ENCODE measurements around the gene OXSR1.

OXSR1 gene

DNA sequence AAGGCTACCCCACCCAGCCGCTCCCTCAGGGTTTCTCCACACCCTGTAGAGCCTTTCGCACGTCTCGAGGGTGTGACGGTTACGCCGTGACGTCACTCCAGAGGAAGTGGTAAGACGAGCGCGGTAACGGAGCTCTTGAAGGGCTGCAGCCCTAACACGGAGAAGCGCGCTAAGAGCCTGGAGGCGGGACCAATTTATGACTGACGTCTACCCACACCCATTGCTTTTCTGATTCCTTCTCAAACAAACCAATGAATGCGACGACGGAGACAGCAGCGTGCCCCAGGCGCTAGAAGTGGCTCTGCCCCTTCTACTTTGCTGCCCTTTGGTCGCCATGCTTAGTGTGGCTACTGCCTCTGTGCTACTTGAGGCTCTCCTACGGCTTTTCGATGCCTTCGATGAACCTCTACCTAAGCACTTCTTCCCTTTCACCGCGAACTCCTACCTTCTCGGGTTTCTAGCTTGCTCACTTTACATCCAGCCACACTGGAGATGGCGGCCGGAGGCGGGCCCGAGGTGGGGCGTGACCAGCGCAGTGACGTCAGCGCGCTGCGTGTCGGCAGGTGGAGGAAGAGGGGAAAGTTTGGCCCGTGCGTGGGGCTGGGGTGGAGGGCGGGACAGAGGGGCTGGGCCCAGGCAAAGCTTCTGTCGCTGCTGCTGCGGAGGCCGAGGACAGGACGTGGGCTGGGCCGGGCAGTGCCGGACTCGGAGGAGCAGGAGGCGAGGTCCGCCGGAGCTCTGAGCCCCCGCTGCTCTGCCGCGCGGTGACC lies at the start of gene OXSR1:
TSS of gene OXSR1 (plus strand) at position 586 of the 770 bp plus-strand sequence. CDS start 340 bp downstream, outside the sequence.
- peak; percentile 93 for DNase-seq

DNA sequence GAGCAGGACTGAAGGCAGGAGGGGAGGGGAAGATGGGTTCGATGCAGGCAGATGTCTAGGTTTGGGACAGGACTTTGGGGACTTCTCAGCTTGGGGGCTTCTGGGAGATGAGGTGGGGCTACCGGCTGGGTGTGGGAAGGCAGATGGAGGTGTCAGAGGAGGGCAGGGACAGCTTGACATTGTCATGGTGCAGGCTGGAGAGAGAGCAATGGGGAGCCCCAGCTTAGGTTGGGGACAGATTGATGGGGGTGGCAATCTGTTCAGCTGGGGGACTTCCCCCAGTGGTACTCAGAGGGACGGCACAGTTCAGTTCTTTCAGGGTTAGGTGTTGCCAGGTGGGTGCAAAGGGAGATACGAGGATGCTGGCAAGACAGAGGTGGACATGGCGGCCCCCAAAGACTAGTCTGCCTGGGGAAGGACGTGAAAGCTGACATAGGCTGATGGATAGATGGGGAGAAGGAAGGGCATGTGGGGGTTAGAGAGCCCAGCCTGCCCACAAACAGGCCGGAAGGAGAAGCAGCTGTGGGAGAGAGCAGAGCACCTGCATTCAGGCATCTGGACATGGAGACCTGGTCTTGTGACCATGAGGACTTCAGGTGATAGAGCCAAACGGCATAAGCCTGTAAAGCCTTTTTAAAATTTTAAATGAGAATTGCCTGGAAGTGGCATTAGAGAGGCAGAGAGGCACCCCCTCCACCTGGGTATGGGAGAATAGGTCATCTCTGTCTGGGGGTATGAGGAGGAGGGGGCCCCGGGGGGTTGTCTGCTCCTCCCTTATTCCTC lies 49.5 kb upstream of the OXSR1 start:
- DNase-seq: no peak

DNA sequence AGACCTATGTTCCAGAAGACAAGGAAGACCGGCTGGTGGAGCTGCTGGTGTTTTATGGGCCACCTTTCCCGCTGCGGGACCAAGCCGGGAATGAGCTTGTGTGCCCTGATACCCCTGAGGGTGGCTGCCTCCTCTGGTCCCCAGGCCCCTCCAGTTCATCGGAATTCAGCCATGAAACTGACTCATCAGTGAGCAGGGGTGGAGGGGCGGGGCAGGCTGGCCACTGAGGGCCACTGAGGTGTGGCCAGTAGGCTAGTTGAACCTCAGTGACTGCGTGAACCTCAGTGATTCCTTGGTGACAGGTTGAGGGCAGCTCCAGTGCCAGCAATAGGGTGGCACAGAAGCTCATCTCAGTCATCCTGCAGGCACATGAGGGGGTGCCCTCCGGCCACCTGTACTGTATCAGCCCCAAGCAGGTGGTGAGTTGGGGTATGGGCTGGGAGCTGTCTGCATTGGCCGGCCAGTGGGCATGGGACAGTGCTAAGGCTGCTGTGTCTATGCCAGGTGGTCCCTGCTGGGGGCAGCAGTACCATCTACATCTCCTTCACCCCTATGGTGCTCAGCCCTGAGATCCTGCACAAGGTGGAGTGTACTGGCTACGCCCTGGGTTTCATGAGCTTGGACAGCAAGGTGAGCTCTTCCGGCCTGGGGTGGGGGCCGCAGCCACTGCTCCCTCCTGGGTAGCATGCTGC lies 48.7 kb upstream of the OXSR1 start:
- DNase-seq: no peak

DNA sequence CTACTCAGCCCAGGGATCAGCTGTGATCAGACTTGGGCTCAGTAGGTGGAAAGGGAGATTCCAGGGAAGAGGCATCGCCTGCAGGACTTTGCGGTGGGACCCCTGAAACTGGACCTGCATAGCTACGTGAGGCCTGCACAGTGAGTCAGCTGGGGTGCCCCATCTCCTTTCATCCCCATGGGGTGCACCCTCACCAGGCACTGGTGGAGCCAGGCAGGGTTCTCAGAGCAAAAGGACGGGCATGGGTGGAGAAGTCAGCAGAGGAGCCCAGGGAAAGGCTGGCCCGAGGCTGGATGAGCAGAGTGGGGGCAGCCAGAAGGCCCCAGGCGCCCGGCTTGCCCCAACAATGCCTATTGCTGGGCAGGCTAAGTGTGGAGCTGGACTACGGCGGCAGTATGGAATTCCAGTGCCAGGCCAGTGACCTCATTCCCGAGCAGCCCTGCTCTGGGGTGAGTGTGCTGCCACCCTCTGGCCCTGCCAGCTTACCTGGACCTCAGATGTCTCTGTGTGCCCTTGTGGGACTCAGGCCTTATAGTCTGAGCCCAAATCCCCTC lies 48.1 kb upstream of the OXSR1 start:
- no peak for DNase-seq

DNA sequence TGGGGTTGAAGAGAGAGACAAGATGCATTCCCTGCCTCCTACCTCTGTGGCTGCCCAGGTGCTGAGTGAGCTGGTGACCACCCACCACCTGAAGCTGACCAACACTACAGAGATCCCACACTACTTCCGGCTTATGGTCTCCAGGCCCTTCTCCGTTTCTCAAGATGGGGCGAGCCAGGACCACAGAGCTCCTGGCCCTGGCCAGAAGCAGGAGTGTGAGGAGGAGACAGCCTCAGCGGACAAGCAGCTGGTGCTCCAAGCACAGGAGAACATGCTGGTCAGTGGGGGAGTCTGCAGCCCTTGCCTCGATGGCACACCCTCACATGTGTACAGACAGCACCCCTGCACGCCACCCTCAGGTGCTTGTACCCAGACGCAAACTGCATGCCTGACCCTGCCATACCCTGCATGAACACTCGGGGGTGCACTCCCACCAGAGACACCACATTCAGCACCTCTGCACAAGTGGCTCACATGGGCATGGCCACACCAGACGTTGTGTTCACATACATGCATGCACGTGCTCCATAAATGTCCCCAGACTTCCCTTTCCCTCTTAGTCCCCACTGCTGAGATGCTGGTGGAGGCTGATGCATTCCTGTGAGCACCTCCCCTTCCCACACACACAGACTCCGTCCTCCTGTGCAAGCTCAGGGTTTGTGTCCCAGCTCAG lies 47.5 kb upstream of the OXSR1 start:
- DNase-seq: peak; percentile 59

DNA sequence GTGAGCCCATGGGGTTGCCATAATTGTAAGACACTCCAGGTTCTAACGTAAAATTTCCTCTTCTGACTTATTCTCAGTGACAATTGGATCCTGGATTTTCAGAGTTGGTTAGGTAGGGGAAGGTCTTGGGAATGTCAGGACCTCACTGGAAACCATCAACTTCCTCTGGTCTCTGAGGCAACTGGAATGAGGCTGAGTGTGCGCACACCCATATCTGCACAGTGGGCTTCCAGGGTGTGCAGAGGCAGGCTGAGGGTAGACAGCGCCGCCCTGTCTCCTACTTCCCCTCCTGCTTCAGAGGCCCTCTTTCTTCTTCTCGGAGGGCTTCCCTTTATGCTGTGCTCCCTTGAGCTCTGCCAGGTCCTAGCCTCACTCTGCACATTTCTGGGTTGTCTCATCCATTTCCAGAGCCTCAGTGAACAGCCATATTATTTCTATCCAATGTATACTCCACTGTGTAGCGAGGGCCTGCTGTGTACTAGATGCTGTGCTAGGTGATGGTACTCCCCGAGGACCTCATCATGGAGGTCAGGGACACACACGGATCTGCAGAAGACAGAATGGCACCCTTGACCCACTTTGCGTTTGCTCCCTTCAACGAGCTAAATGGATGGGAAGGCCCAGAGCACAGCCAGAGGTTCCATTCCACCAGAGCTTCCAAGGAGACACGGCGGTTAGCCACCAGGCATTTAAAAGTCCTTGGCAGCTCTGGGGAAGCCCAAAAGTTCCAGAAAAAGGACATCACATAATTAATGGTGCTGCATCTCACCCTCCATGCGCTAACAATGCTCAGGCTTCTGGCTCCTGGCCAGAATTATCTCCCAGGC lies 46.7 kb upstream of the OXSR1 start:
- DNase-seq: no peak

DNA sequence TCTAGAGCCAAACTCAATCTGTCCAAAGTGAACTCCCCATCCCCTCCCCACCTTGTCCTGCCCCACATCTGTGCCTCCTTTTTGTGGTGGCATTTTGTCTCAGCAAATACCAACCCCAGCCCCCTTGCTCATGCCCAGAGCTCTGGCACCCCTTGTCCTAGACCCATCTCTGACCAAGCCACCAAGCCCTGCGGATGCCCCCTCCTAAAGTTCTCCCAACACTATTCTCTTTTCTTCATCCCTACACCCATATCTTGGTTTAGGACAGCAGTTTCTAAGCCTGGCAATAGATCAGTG lies 46.1 kb upstream of the OXSR1 start:
- DNase-seq: no peak

DNA sequence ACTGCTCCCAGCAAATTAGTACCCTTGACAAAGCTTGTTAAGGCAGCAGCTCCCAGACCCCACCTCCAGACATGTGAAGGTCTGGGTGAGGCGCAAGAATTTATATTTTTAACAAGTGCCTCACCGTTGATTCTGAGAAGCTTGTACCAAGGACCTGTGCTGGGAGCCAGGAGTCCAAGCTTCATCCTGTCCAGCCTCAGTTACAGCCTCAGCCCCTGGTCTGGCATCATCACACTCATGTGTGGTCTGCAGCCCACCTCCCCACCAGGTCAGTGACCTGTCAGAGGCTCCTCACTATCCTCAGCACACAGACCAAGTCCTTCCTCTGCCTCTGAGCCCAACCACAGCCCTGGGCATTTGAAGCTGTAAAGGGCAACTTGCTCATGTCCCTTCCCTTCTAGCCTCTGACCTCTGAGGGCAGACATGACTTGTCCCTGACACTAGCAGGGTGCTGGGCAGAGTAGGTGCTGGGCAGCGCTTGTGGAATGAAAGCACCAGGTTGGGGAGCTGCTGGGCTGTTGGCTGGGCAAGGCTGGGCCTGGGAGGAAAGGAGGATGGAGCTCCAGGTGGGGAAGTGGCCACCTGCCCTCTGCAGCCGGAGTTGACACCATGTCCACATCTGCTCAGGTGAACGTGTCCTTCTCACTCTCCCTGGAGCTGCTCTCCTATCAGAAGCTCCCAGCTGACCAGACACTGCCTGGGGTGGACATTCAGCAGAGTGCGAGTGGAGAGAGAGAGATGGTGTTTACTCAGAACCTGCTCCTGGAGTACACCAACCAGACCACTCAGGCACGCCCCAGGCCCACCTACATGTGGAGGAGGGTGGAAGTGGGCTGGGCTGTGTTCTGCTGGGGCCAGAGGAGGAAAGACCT lies 45.3 kb upstream of the OXSR1 start:
- no peak for DNase-seq

DNA sequence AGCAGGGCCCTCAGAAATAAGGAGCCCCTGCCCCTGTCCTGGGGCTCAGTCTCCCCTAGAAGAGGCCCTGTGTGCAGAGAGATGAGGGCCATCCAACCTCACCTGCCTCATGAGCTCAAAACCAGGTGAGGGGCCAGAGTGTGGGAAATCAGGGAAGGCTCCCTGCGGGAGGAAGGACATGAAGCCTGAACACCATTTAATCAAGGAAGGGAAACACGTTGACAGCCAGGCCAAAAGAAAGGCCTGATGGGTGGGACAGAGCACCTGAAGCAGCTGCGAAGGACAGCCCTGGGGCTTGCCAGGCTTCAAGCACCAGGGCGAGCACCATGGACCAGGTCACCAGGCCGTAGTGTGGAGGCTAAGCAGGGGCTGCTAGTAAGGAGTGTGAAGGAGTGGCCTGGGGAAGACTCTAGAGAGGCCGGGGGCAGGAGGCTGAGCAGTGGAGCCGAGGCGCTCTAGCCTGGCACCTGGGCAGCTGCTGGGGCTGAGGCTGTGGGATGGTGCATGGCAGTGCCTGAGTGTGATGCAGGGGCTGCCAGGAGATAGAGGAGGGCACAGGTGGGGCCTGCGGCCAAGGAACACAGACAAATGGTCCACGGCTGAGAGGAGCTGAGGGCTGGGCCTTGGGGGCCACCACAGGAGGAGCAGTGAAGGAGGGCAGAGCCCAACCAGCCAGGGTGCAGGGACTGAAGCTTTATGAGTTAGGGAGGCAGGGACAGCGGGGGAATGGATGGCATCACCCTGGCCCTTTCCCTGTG lies 44.5 kb upstream of the OXSR1 start:
- DNase-seq: no peak

DNA sequence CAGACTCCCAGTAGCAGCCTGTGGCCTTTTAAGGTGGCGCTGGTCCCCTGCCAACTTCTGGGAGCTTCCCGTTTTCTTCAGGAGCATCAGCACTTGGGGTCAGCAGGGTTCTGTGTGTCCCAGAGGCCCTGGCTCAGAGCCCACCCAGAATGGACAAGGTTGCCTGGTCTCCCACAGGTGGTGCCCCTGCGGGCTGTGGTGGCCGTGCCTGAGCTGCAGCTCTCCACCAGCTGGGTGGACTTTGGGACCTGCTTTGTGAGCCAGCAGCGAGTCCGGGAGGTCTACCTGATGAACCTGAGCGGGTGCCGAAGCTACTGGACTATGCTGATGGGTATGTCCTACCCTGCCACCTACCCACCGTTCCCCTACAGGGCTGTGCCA lies 43.9 kb upstream of the OXSR1 start:
- DNase-seq: no peak

DNA sequence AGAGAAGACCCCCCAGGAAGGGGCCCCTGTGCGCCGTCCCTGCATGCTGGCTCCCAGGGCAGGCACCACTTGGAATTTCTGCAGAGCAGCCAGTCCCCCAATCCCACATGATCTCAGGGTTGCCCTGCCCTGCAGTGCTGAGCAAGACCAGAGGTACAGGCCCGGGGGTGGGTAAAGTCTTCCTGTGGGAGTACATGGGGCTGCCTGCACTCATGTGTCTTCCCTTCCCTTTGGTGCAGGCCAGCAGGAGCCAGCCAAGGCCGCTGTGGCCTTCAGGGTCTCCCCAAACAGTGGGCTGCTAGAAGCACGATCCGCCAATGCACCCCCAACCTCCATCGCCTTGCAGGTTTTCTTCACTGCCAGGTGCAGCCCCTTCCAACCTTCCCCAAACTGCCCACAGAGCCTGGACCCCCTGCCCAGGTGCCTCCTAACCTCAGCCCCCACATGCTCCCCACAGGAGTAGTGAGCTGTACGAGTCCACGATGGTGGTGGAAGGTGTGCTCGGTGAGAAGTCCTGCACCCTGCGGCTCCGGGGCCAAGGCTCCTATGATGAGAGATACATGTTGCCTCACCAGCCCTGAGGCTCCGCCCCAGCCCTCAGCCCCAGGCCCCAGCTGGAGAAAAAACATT lies 43.4 kb upstream of the OXSR1 start:
- no peak for DNase-seq

DNA sequence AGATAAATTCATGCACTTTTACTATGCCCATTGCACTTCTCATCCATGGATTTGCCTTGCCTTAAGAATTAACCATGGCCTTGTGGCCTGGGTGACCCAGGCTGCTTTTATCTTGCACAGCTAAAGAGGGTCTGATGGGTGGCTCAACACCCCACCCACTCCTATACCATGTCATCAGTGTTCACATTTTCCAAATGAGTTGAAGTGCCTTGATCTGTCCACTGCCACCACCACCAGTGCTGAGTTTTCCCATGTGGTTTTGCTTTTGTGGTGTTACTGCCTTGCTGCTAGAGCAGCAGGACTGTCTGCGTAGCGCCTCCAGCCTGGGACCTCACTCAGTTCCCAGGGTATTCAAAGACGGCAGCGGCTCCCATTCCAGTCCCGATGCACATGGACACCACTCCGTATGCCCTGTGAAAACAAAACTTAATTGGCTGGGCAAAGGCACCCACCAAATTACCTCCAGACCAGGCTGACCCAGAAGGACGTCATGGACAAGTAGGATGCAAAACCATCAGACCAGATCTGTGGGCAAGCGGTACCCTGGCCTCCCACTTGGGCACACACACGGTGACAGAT lies 42.5 kb upstream of the OXSR1 start:
- DNase-seq: no peak

DNA sequence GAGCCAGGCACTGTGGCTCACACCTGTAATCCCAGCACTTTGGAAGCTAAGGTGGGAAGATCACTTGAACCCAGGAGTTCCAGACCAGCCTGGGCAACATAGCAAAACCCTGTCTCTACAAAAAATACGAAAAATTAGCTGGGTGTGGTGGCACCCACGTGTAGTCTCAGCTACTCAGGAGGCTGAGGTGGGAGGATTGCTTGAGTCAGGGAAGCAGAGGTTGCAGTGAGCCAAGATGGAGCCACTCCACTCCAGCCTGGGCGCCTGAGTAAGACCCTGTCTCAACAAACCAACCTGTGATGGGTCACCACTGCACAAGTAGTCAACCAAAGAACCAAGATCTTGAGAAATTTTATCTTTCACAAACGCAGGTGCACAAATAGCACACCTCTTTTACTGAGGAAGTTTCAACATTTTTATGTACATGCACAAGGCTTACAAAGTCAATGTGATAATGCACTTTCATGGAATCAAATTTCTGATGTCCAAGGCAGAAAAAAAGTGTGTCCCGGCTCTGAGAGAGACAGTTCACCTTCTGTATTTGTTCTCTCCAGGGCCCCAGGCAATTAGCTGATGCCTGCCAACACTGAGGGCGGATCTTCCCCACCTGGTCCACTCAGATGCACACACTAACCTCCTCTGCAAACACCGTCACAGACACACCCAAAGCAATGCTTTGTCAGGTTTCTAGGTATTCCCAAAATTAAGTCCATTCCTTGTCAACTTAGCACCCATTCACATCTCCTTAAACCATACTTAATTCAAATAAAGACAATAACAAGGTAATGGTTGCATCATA lies 40.8 kb upstream of the OXSR1 start:
- DNase-seq: no peak

DNA sequence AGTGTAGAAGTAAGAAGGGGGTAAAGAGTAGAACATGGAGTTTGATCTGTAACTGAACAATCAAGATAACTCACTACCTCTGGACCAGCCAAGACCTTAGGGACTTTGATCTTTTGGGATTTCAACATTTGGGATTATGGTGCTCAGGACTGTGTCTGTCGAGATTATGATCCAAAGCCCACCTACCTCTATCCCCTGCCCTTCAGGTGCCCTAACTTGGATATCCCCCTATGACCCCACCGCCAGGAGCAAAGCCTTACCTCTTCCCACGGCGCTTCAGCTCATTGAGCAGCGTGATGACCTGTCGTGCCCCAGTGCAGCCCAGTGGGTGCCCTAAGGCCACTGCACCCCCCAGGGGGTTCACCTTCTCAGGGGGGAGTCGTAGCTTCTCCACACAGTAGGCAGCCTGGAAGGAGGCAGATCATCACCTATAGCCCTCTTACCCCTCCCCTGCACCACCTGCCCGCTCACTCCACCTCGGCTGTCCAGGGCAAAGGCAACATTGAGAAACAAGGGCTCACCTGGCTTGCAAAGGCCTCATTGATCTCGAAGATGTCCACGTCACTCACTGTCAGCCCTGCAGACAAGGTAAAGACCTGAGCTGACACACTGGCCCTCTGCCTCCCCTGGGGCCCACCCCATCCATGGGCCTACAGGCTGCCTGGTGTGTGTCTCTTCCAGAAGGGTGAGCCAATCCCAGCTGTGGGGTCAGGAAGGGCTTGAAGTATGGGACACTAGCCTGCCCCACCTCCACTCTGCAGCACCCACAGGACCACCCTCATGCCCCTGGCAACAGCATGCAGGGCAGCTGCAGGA lies 39.8 kb upstream of the OXSR1 start:
- DNase-seq: no peak

DNA sequence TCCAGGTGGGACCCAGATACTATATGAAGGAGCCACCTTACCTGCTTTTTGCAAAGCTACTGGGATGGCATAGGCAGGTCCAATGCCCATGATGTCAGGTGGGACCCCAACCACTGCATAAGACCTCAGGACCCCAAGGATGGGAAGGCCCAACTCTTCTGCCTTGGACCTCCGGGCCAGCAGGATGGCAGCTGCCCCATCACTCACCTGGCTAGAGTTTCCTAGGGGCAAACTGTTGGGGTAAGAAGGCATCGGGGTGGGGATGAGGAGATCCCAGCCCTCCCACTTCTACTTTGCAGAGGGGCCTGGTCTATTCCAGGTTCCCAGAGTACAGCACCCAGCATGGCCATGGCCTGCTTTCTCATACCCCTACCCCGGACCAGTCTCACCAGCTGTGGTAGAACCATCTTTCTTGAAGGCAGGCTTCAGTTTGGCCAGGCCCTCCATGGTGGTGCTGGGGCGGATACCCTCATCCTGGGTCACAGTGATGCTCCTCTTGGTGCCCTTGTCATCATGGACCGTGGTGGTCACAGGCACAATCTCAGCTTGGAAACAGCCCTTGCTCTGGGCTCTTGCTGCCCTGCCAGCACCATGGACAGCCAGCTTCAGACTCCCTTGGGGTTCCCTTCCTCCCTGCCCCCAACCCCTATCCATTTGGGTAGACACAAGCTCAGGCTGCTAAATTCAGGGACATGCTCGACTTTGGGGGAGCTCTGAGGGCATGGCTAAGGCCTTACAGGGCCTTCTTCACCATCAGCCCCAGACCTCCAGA lies 39.0 kb upstream of the OXSR1 start:
- DNase-seq: no peak

DNA sequence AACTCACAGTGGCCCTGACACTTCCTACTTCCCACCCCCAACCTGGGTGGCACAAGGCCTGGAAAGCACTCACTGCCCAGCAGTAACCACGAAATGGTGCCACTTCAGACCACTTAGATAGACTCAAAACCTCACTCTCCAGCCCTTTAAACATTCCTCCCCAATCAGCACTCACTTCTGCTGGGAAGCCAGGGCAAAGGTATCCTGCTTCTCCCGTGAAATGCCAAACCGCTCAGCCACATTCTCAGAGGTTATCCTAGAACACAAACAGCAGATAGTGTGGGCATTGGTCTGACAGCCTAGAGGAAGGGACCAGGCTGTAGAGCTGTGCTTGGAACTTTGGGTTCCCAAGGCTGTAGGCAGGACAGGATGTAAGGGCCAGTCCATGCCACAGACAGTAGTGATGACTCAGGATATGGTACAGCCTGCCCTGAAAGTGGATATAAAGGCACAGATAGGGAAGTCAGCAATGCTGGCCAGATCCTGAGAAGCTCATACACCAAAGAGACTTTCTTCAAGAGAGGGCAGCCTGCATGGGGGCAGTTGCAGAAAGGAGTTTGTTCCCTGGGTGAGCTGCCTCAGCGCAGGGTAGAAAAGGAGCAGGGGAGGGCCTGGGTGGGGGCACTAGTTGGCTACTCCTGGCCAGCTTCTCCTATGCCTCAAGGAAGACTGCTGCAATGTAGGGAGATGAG lies 37.6 kb upstream of the OXSR1 start:
- DNase-seq: no peak
